ENCODE measurements around the gene CLDN6. TPM values are rescaled to one million over a fixed set of nuclear protein-coding genes. Genes with fewer than 3 reads are reported as not detected.

The CLDN6 gene
- total and polyA plus RNA-seq, 8 donors = not detected

GRCh38 chr16:3022208-3022683 lies 4.3 kb upstream of the CLDN6 start:
- H3K36me3 ChIP-seq = peaks cover 14 to 19% (median 16%) of the 10 kb centered on the region in 4 donors
- H3K27ac ChIP-seq = peak overlapping the region; percentile 97 to 99 (median 98)
- peak; percentile 91 to 96 for DNase-seq
- TF ChIP-seq POLR2AphosphoS5 (IDR thresholded peaks at IDR 0.05) (peak; percentile 36 to 75 (median 74)), CTCF (IDR thresholded peaks at IDR 0.05) (no peak)
- 4 to 11% (median 8%) methylated on average over 8 of the region's 8 CpGs for WGBS, 5 donors
- H3K4me1 ChIP-seq = peaks cover 38 to 79% (median 76%) of the 10 kb centered on the region in 4 donors
- H3K27me3 ChIP-seq = peaks cover 0 to 23% (median 18%) of the 10 kb centered on the region in 3 donors
- intact Hi-C loops (cut with DNase I; ENCODE audit: low total_unique reads) = no loop called here
- no peaks in the 10 kb centered on the region for H3K9me3 ChIP-seq
- H3K4me3 ChIP-seq = peak overlapping the region; percentile 63 to 85 (median 72)

GRCh38 chr16:3021449-3022207 lies 3.6 kb upstream of the CLDN6 start:
- 8 to 14% (median 12%) methylated on average over 22 to 25 of the region's 25 CpGs for WGBS, 5 donors
- TF ChIP-seq POLR2A (IDR thresholded peaks at IDR 0.05) (no peak), CTCF (IDR thresholded peaks at IDR 0.05) (peak in 3 of 7 experiments; percentile 9 to 21 (median 16)), POLR2AphosphoS5 (IDR thresholded peaks at IDR 0.05) (no peak), EP300 (IDR thresholded peaks at IDR 0.05) (no peak)
- peaks cover 8 to 13% (median 10%) of the 10 kb centered on the region in 4 donors for H3K36me3 ChIP-seq
- H3K9me3 ChIP-seq = no peaks in the 10 kb centered on the region
- H3K4me3 ChIP-seq = peak overlapping the region; percentile 63 to 85 (median 72)
- peak overlapping the region; percentile 97 to 99 (median 98) for H3K27ac ChIP-seq
- DNase-seq = peak; percentile 80 to 93
- intact Hi-C loops (cut with DNase I; ENCODE audit: low total_unique reads) = no loop called here
- peaks cover 0 to 27% (median 20%) of the 10 kb centered on the region in 3 donors for H3K27me3 ChIP-seq
- H3K4me1 ChIP-seq = peaks cover 38 to 81% (median 75%) of the 10 kb centered on the region in 4 donors

GRCh38 chr16:3020604-3021448 lies 2.8 kb upstream of the CLDN6 start:
- intact Hi-C loops (cut with DNase I; ENCODE audit: low total_unique reads) = no loop called here
- peaks cover 0 to 5% (median 3%) of the 10 kb centered on the region in 4 donors for H3K36me3 ChIP-seq
- peaks cover 38 to 81% (median 75%) of the 10 kb centered on the region in 4 donors for H3K4me1 ChIP-seq
- TF ChIP-seq POLR2AphosphoS5 (IDR thresholded peaks at IDR 0.05) (peak; percentile 13 to 74 (median 37)), POLR2A (IDR thresholded peaks at IDR 0.05) (no peak), EP300 (IDR thresholded peaks at IDR 0.05) (no peak), CTCF (IDR thresholded peaks at IDR 0.05) (no peak)
- DNase-seq = peak; percentile 78 to 94
- peak overlapping the region; percentile 97 to 99 (median 98) for H3K27ac ChIP-seq
- no peaks in the 10 kb centered on the region for H3K9me3 ChIP-seq
- 0 to 1% (median 1%) methylated on average over 30 to 57 of the region's 57 CpGs for WGBS, 5 donors
- H3K4me3 ChIP-seq = peak overlapping the region; percentile 63 to 85 (median 72)
- peaks cover 0 to 28% (median 20%) of the 10 kb centered on the region in 3 donors for H3K27me3 ChIP-seq

- 0 to 1% (median 1%) methylated on average over 9 to 49 of the region's 49 CpGs for WGBS, 5 donors
- Histone ChIP-seq H3K9me3 (no peaks in the 10 kb centered on the region), H3K27me3 (peaks cover 0 to 34% (median 20%) of the 10 kb centered on the region in 3 donors), H3K27ac (peak within 1 kb of the TSS; percentile 97 to 99 (median 98)), H3K4me1 (peaks cover 38 to 76% (median 70%) of the 10 kb centered on the region in 4 donors), H3K4me3 (peak within 1 kb of the TSS; percentile 63 to 85 (median 72)), H3K36me3 (no peaks in the 10 kb centered on the region)
- DNase-seq = peak; percentile 81 to 96
- intact Hi-C loops (cut with DNase I; ENCODE audit: low total_unique reads) = no loop called here
- TF ChIP-seq EP300 (IDR thresholded peaks at IDR 0.05) (no peak), CTCF (IDR thresholded peaks at IDR 0.05) (no peak), POLR2A (IDR thresholded peaks at IDR 0.05) (peak in 1 of 4 donors; percentile 66), POLR2AphosphoS5 (IDR thresholded peaks at IDR 0.05) (peak; percentile 33 to 90 (median 88))
Observed at GRCh38 chr16:3020247-3020603, 2.2 kb upstream of the CLDN6 start, which contains the start of gene TNFRSF12A. TNFRSF12A (plus strand) TSS chr16:3020368; CDS start chr16:3020398, 30 bp downstream.

All from stomach (tissue), 9 donors.